Fibroblast of gingiva (primary cell): ENCODE measurements around the gene TRMU.
"Not testable (repeated sequence)": the region's sequence is repeated elsewhere in the genome, so short reads cannot be mapped to it uniquely, and the experiment has no call there.

Source experiments
- DNase-seq: peaks from one replicate; pipeline ENCODE4 v3.0.0-alpha.2; 2011; ENCODE audit warnings: low read depth

Gene TRMU

DNA sequence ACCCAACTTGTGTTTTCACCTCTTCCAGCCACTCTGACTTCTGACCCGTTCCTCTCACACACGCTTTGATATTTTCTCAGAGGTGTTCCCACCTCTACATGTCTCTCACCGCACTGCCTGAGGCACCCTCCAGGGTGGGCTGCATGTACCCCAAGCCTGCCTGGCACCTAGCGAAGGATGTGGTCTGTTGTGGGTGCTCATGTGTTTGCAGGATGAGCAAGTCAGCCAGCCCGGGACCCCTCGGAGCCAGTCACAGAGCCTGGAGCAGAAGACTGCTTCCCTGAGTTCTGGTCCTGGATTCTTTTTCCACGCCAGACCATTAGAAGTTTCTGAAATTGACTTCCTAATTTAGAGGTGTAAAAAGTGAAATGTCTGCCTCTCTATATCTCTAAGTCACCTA lies 35.0 kb upstream of the TRMU start:
- DNase-seq = no peak

DNA sequence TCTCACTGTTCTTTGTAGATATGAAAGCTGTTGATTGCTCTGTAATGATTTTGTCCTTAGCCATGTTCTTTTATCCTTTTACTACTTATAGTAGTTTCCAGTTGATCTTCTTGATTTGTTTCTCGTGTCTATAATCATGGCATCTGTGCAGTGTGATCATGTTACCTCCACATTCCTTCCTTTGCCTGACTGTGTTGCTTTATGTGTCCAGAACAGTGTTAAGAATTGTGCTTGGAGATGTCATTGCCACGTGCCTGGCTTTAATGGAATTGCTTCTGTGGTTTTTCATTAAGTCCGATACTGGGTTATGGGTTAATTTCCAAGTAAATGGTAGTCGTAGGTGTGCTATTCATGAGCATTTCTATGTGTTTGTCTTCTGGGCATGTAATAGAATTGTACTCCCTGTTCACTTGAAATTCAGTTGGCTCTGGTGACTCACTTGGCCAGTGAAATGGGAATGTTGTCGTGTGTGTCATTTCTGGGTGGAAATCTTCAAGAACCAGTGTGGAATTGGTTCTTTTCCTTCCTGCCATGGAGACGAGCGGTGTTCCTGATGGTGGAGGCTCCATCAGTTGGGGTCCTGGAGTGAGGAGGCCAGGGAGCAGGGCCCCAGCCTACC lies 32.1 kb upstream of the TRMU start:
- DNase-seq = peak; percentile 44

DNA sequence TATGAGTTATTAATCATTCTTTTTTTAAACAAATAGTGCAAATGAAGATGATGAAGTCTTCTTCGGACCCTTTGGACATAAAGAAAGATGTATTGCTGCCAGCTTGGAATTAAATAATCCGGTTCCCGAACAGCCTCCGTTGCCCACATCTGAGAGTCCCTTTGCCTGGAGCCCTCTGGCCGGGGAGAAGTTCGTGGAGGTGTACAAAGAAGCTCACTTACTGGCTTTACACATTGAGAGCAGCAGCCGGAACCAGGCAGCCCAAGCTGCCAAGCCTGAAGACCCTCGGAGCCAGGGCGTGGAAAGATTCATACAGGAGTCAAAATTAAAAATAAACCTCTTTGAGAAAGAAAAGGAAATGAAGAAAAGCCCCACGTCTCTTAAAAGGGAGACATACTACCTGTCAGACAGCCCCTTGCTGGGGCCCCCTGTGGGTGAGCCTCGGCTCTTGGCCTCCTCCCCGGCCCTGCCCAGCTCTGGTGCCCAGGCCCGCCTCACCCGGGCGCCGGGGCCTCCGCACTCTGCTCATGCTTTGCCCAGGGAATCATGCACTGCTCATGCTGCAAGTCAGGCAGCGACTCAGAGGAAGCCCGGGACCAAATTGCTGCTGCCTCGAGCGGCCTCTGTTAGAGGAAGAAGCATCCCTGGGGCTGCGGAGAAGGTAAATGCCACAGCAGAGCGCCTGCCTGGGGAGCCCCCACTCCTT lies 27.1 kb upstream of the TRMU start:
- no peak for DNase-seq

DNA sequence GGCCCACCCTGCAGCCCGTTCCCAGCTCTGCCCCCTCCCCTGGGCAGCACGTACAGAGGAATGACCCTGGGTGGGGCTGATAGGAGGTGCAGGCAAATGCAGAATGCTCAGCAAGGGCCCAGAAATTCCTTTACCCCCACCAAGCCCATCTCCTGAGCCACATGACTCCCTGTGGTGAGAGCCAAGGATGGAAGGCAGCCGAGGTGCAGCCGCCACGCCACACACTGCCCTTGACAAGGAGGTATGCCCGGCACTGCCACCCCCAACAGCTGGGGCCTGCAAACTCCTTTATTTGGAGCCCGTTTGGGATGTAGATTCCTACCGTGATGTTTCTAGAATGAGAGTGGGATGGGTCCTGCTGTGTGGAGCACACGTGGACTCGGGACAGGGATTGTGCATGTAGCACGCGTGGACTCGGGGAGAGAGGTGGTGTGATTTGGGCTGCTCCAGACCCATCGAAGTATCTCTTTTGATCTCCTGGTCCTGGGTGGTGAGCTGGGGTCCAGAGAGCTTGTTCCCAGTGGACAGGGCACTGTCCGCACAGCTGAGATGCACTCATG lies 25.9 kb upstream of the TRMU start:
- DNase-seq = no peak

DNA sequence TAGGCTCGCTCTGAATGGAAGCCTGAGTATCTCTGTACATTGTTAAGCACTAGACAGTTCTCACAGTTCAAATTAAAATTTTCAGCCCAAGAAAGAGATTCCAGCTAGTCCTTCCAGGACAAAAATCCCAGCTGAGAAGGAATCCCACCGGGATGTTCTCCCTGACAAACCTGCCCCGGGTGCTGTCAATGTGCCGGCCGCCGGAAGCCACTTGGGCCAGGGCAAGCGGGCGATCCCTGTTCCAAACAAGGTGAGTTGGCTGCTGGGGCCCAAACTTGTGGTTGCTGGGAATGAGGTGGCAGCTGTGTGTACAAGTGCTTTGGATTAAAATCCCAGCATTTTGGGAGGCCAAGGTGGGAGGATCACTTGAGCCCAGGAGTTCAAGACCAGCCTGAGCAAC lies 23.5 kb upstream of the TRMU start:
- no peak for DNase-seq

DNA sequence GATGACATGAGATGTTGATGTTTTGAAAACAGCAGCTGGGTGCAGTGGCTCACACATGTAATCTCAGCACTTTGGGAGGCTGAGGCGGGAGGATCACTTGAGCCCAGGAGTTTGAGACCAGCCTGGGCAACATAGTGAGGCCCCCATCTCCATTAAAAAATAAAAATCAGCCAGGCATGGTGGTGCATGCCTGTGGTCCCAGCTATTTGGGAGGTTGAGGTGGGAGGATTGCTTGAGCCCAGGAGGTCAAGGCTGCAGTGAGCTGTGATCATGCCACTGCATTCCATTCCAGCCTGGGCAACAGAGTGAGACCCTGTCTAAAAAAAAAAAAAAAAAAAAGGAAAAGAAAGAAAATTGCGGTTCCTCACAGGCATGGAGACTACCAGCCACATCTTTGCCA lies 22.7 kb upstream of the TRMU start:
- not testable (repeated sequence) for DNase-seq

DNA sequence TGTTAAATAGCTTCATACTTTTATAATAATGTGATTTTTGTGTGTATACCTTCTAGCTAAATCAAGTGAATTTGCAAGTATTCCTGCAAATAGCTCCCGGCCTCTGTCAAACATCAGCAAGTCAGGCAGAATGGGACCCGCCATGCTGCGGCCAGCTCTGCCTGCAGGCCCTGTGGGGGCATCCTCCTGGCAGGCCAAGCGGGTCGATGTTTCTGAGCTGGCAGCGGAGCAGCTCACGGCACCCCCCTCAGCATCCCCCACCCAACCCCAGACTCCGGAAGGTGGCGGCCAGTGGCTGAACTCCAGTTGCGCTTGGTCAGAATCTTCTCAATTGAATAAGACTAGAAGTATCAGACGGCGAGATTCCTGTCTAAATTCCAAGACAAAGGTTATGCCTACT lies 19.5 kb upstream of the TRMU start:
- no peak for DNase-seq

DNA sequence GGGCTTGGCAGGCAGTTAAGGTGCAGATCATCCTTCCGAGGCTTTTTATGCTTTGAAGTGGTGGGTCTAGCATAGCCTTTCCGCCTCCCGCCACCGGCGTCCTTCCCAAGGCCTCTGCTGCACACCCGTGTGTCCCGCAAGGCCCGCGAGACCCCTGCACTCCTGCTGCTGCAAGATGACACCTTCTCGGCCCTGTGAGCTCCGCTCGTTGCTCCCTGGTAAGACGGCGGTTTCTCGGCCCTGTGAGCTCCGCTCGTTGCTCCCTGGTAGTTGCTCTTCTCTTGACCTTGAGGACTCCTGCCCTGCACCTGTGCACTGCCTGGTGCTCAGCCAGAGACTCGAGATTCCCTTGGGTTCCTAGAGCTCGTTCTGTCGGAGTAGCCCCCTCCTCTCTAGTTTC lies 17.9 kb upstream of the TRMU start:
- DNase-seq = no peak

DNA sequence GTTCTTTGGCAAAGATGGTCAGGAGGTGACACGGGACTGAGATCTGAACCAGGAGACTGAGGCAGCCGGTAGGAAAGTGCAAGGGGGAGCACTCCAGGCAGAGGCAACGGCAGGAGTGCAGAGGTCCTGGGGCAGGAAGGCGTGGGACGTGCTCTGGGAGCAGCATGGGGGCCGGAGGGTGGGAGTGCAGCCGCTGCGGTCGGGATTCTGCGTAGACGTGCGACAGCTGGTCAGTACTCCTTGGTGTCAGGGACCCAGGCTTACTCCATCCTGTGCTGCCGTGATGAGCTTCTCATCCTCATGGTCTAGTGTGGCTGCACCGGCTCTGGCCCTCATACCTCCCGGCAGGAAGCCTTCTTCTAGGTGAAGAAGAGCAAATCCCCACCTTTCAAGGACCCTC lies 16.9 kb upstream of the TRMU start:
- no peak for DNase-seq

DNA sequence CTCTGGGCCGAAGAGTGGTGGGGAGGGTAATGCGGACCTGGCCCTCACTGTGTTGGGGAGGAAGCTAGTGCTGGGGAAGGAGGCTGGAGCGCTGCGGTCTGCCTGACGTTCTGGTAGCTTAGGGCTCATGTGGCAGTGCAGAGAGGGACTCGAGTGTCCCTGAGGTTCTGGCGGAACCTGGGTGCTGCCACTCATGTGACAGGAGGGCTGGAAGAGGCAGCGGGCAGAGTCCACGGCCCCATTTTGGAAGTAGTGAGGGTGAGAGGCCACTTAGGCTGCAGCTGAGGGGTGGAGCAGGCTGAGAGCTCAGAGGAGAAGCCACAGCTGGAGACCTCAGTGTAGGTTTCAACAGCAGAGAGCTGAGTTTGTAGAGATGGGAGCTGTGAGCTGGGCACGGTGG lies 16.2 kb upstream of the TRMU start:
- no peak for DNase-seq

DNA sequence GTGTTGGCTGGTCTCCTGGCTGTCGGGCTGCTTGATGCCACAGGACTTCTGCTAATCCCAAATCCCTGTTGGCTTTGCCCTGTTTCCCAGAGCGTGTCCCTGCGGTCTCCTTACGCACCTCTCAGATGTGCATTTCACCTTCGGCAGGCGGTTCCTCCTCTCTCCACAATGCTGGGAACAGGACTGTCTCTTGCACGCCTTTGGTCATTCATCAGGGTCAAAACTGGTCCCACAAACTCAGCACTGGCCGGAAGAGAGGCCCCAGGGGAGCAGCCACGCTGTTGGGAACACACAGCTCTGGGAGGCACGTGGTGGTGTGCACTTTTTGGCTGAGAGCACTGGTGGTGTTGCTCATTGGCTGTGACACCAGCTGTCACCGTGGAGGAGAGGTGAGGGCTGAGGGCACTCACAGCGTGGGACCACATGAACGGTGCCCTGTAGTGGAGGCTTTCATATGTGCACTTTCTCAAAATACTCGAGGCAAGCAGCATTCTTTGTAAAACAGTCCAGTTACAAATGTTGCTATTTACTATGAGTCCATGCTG lies 15.3 kb upstream of the TRMU start:
- DNase-seq = no peak

DNA sequence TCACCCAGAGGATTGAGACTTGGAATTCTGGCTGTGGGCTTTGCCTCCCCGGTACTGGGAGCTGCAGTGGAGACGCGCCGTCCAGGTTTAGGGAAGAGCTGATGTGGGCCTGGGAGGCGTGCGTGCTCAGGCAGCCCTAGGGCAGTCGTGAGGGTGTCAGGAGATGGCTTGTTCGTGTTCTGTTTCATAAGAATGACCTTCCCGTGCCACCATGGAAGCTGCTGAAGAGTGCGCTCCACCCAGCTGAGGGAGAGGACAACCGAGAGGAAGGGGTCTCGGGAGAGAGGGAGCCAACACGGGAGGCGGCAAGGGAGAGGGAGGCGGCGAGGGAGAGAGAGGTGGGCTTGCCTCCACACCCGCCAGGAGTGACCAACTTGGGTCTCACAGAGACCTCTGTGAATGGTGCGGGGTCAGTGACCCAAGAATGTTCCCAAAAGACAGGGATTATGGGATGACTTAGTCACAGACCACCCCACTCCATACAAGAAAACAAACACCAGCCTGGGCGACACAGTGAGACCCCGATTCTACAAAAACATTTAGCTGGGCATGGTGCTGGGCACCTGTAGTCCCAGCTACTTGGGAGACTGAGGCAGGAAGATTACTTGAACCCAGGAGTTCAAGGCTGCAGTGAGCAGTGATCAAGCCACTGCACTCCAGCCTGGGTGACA lies 14.7 kb upstream of the TRMU start:
- no peak for DNase-seq

DNA sequence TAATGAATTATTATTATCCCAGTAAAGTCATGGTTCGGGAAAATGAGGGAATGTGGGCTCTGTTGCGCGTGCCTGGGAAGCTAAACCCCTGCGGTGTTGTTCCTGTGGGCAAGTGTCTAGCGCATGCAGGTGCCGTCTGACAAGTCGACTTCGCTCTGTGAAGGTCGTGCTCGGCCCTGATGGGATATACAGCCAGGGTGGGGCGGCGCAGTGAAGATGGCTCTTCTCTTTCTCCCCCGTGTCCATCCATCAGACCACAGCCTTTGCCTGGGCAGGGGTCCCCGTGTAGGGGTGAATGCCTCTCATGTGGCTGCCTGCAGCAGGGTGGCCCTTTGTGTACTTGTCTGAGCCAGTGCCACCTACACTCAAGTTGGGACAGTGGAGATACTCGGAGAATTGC lies 12.8 kb upstream of the TRMU start:
- DNase-seq = no peak

DNA sequence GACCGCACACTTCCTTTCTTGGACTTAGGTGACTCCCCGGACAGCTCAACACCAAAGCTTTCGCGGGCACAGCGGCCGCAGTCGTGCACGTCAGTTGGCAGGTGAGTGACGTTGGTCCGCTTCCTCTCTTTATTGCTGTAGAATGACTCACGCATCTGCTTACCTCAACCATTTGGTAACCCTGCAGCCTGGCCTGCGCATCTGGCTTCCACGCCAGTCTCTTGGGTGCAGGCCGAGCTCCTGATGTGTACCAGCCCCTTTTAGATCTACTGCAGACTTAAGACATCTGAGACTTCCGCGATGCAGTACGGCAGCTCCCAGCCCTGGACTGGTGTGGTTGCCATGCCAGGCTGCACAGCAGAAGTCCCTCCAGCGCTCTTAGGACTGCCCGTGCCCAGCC lies 12.4 kb upstream of the TRMU start:
- no peak for DNase-seq

DNA sequence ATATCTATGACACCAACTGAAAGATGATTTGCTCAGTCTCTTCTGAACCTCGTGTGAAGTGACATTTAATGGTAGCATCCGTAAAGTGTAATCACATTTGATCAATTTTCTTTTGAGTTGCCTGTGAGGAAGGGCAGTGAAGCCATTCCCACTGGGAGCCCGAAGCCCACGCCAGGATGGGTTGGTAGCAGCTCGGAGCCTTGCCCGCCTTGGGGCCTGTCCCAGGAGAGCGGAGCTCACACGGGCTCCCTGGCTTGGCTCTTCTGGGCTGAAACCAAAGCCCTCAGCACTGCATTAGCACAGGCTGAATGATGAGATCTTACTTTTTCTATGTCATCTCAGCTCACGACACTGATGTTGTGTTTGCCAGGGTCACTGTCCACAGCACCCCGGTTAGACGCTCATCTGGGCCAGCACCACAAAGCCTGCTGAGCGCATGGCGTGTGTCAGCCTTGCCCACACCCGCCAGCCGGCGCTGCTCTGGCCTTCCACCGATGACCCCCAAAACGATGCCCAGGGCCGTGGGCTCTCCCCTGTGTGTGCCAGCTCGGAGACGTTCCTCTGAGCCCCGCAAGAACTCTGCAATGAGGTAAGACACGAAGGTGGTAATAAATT lies 9.3 kb upstream of the TRMU start:
- DNase-seq = no peak

DNA sequence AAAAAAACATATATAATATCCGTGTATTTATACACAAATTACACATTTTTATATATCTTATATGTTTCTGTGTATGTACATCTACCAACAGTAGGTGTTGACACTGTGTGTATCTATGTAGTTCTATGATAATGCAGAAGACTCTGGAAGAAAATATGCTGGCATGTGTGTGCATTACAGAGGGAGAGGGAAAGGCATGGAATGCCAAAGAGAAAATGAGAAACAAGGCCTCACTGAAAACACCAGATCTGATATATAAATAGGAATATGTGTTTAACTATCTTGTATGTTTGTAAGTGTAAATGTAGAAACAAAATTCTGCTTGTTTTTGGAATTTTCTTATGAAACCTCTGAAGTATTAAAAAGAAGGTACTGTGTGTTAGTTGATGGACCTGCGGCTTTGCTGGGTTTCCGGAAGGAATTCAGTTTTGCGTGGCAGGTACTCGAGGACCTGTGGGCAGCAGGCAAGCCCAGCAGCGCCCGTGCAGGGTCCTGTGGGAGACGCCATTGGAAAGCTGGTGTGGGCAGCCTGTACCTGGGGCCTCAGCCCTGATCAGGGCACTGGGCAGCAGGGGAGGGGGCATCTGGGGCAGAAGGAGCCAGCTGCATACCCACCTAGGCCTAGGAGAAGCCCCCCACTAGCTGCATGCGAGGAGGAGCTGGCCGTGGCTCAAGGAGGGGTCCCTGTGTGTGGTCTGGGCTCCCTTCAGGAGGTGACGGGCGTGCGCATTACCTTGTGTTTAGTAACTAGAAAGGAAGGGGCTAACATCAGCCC lies 7.6 kb upstream of the TRMU start:
- DNase-seq = no peak

DNA sequence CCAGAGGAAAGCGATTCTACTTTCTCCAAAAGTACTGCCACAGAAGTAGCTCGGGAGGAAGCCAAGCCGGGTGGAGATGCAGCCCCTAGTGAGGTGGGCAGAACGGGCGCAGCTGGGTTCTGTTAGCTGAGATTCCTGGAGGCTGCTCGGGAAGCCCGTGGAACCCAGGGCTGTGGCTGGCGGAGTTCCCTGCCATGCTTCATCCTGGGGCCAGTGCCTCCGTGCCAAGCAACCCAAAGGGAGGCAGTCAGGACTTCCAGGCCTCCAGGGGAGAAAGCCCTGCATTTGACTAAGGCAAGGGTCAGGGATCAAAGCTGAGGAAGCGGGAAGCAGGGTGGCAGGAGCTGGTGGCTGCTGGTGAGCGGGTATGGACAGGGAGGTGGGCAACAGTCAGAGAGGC lies 6.7 kb upstream of the TRMU start:
- no peak for DNase-seq

DNA sequence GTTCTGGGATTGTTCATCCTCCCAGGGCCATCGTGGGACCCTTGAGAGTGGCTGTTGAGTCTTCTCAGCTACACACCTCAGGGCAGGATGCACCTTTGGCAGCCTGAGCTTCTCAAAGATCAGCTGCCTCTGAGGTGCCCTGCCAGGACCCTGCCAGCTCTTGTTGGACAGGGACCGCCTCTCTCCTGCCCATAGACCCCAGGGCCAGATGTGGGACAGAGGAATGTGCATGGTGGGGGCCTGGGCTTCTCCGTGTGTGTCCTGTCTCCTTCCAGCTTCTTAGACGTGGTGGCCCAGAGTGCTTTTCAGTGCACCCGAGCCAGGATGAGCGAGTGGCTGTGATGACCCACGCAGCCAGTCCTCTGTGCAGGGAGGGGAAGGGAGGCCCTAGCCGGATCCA lies 5.9 kb upstream of the TRMU start:
- no peak for DNase-seq

DNA sequence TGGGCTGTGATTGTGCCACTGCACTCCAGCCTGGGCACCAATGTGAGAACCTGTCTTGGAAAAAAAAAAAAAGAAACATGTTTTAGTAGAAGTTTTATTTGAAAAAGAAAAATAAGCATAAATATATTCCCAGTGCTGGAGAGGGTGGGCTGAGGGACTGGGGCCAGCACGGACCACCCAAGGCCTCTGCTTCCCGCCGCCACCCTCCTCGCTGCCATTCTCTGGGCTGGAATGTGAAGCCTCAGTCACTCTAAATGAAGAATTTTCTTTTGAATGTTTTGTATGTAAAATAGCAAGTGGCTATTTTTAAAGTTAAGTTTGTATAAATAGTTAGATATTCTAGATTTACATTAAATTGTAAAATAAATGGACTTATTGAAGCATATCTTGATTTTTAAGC lies 5.1 kb upstream of the TRMU start:
- no peak for DNase-seq

DNA sequence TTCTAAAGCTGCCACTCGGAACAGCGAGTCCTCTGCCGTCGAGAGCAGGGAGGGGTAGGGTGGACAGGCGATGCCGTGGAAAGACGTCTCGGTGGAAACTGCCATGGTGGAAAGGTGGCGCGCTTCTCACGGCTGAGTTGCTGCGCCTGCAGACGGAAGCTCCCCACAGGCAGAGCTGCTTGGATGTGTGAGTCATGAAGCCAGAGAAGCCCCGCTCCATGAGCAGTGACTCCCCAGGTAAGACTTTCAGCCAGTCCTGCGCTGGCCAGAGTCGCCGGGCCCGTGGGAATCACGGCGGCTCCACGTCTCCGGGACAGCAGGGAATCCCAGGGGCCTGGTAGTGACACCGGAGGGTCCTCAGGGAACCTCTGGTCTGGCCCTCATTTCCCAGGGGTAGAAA lies 4.0 kb upstream of the TRMU start:
- DNase-seq = no peak

DNA sequence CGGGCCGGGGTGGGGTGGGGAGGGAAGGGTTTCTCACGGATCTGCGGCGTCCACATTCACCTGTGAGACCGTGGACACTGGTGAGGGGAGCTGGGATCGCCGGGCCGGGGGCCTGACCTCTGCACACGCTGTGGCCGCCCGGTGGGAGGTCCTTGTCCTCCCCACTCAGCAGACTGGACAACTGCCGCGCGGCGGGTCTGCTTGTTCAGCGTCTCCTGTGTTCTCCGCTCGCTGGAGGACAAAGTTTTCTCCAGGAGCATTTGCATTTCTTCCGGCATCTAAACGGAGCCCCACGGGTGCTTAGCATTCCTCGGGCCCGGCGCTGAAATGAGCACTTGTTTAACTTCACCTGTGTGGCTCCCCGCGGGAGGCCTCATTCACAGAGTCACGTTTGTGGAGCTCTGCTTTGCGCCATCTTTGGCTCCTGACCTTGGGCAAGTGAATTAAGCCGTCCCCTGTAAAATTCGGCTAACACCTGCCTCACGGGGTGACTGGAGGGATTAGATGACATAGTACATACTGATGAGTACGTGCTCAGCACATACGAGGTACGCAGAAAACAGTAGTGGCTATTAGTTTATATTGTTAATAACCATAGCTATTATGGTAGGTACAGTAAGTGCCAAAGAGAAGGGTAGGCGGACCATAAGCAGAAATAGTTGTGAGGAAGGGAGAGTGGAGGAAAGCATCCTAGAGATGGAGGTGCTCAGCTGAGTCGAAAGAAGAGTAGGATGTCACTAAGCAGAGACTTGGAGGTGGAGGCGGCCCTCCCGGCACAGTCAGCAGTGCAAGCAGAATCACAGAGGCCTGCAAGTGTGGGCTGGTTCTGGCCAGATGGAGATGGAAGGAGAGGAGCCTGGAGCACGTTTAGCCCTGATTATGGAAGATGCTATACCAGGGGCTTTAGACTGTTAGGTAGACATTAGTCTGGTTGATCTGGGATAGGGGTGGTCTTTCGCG lies 885 bp downstream of the TRMU start:
- DNase-seq = no peak
